ENCODE measurements around the gene ABCC3.
"Not testable (repeated sequence)": the region's sequence is repeated elsewhere in the genome, so short reads cannot be mapped to it uniquely, and the experiment has no call there.

Gene ABCC3

GRCh38 chr17:50677851-50678375 lies 43.2 kb downstream of the ABCC3 start:
- no peak for DNase-seq
- TF ChIP-seq CTCF (IDR thresholded peaks at IDR 0.05; ENCODE audit: low read depth, low read length) = no peak
- Histone ChIP-seq H3K9me3 (ENCODE audit: severe bottlenecking) (no peaks in the 10 kb centered on the region), H3K27me3 (ENCODE audit: insufficient read depth, low read depth, severe bottlenecking) (no peaks in the 10 kb centered on the region), H3K4me3 (ENCODE audit: low read depth, low read length) (no peak overlapping the region), H3K36me3 (no peaks in the 10 kb centered on the region), H3K27ac (no peak overlapping the region)

GRCh38 chr17:50679008-50679544 lies 44.4 kb downstream of the ABCC3 start:
- Histone ChIP-seq H3K4me3 (ENCODE audit: low read depth, low read length) (no peak overlapping the region), H3K9me3 (ENCODE audit: severe bottlenecking) (no peaks in the 10 kb centered on the region), H3K36me3 (no peaks in the 10 kb centered on the region), H3K27me3 (ENCODE audit: insufficient read depth, low read depth, severe bottlenecking) (no peaks in the 10 kb centered on the region), H3K27ac (no peak overlapping the region)
- no peak for TF ChIP-seq CTCF (IDR thresholded peaks at IDR 0.05; ENCODE audit: low read depth, low read length)
- DNase-seq = no peak

DNA sequence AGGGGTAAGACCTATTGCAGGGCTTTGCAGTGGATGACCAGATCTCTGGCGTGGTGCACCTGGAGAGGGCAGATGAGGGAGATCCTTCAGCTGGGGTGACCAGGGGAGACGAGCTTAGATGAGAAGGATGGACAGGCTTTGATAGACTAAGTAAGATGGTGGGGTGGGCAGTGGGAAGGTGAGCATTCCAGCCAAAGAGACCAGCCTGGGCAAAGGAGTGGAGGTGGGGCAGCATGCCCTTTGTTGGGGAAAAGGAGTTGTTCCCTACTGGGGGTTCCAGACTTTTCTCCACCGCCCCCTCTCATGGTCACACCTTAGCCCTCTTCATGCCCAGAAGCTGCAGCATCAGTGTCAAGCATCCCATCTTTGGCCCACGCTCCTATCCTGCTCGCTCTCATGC lies 45.4 kb downstream of the ABCC3 start:
- H3K27ac ChIP-seq = no peak overlapping the region
- H3K9me3 ChIP-seq (ENCODE audit: severe bottlenecking) = no peaks in the 10 kb centered on the region
- no peaks in the 10 kb centered on the region for H3K36me3 ChIP-seq
- DNase-seq = no peak
- no peaks in the 10 kb centered on the region for H3K27me3 ChIP-seq (ENCODE audit: insufficient read depth, low read depth, severe bottlenecking)
- no peak overlapping the region for H3K4me3 ChIP-seq (ENCODE audit: low read depth, low read length)
- TF ChIP-seq CTCF (IDR thresholded peaks at IDR 0.05; ENCODE audit: low read depth, low read length) = no peak

GRCh38 chr17:50680543-50681262 lies 46.0 kb downstream of the ABCC3 start:
- H3K27ac ChIP-seq; DNase-seq; H3K9me3 ChIP-seq (ENCODE audit: severe bottlenecking); H3K4me3 ChIP-seq (ENCODE audit: low read depth, low read length); H3K27me3 ChIP-seq (ENCODE audit: insufficient read depth, low read depth, severe bottlenecking); H3K36me3 ChIP-seq: not testable (repeated sequence)

DNA sequence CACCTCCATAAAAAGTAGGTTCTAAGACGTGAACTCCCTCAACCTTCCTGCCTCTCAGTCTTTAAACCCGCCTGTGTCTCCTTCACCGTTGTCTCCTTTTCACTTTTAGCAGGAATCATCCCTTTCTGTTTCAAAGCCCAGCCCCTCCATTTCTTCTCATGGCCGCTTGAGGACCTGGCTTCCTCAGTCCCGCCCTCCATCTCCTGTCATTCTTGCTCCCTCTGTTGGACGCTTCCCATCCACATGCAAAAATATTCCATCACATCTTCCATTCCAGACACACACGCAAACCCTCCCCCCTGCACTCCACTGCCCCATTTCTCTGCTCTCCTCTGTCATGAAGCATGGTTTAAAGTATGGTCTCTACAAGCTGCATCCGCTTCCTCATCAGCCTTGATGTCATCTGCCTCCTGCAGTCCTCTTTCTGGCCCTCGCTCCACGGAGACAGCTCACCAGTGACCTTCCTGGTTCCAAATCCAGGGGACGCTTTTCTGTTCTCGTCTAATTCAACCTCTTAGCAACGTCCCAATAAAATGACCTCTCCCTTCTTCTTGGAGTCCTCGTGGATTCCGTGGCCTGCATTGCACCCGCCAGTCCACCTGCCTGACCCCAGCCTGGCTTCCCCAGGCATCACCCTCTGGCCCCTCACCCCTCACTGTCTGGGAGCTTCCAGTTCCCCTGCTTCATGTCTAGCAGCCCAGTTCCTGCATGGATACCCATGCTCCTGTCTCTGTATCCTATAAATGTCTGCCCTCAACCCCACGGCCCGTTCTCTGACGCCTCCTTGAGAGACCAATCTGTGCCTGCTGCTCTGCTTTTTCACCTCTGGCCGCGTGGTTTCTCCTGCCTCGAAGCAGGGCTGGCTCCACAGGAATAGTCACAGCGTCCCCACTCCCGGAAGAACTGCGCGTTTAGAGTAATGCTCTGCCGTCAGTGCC lies 46.9 kb downstream of the ABCC3 start:
- DNase-seq = peak; percentile 86

More for the DNA sequence above, 46.9 kb downstream of the ABCC3 start:
- H3K9me3 ChIP-seq (ENCODE audit: severe bottlenecking) = no peaks in the 10 kb centered on the region
- H3K27ac ChIP-seq = no peak overlapping the region
- no peak overlapping the region for H3K4me3 ChIP-seq (ENCODE audit: low read depth, low read length)
- TF ChIP-seq CTCF (IDR thresholded peaks at IDR 0.05; ENCODE audit: low read depth, low read length) = peak; percentile 90
- H3K27me3 ChIP-seq (ENCODE audit: insufficient read depth, low read depth, severe bottlenecking) = no peaks in the 10 kb centered on the region
- H3K36me3 ChIP-seq = no peaks in the 10 kb centered on the region
